IMR-90 (cell line): Measurements from ENCODE around the gene LRRC7.

Experiments used
- CEBPB ChIP-seq: IDR thresholded peaks from 2 replicates; pipeline ENCODE4 v1.6.1; 2012; ENCODE audit warnings: low read depth, low read length, improper control_type of control experiment
- MXI1 ChIP-seq: IDR thresholded peaks from 2 replicates; pipeline ENCODE4 v1.6.1; 2012; ENCODE audit warnings: low read depth, mild to moderate bottlenecking, low read length, moderate library complexity, borderline replicate concordance
- POLR2A ChIP-seq: IDR thresholded peaks from 2 replicates; pipeline ENCODE4 v1.6.1; 2012; ENCODE audit warnings: mild to moderate bottlenecking, low read depth, low read length
- RAD21 ChIP-seq: IDR thresholded peaks from 2 replicates; pipeline ENCODE4 v1.6.1; 2012; ENCODE audit warnings: low read length, improper control_type of control experiment
- RCOR1 ChIP-seq: IDR thresholded peaks from 2 replicates; pipeline ENCODE4 v1.6.1; 2012; ENCODE audit warnings: mild to moderate bottlenecking, low read length, improper control_type of control experiment; ENCODE audit not compliant: insufficient replicate concordance
- TF ChIP-seq, protein P1 (sequence below): conservative IDR thresholded peaks from 2 replicates; pipeline ENCODE4 v1.5.1; 2012; ENCODE audit warnings: mild to moderate bottlenecking, low read depth, low read length, improper control_type of control experiment
- TF ChIP-seq, protein P2 (sequence below): fragments of 150-350 bp; IDR thresholded peaks from 2 replicates; pipeline ENCODE4 v1.6.1; 2017; ENCODE audit warnings: mild to moderate bottlenecking, antibody characterized with exemption, low read length, low read depth
- TF ChIP-seq, protein P3 (sequence below): fragments of 150-350 bp; IDR thresholded peaks from 2 replicates; pipeline ENCODE4 v1.6.1; 2016; ENCODE audit warnings: low read depth, mild to moderate bottlenecking, low read length, moderate library complexity, borderline replicate concordance

DNA sequence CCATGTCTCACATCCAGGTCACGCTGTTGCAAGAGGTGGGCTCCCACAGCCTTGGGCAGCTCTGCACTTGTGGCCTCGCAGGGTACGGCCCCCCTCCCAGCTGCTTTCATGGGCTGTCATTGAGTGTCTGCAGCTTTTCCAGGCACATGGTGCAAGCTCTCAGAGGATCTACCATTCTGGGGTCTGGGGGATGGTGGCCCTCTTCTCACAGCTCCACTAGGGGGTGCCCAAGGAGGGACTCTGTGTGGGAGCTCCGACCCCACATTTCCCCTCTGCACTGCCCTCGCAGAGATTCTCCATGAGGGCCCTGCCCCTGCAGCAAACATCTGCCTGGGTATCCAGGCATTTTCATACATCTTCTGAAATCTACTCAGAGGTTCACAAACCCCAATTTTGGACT, 219.4 kb downstream of the LRRC7 start:
- TF ChIP-seq, protein P1, sequence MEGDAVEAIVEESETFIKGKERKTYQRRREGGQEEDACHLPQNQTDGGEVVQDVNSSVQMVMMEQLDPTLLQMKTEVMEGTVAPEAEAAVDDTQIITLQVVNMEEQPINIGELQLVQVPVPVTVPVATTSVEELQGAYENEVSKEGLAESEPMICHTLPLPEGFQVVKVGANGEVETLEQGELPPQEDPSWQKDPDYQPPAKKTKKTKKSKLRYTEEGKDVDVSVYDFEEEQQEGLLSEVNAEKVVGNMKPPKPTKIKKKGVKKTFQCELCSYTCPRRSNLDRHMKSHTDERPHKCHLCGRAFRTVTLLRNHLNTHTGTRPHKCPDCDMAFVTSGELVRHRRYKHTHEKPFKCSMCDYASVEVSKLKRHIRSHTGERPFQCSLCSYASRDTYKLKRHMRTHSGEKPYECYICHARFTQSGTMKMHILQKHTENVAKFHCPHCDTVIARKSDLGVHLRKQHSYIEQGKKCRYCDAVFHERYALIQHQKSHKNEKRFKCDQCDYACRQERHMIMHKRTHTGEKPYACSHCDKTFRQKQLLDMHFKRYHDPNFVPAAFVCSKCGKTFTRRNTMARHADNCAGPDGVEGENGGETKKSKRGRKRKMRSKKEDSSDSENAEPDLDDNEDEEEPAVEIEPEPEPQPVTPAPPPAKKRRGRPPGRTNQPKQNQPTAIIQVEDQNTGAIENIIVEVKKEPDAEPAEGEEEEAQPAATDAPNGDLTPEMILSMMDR, result no peak
- TF ChIP-seq POLR2A, result no peak
- TF ChIP-seq MXI1, result no peak
- TF ChIP-seq, protein P2, sequence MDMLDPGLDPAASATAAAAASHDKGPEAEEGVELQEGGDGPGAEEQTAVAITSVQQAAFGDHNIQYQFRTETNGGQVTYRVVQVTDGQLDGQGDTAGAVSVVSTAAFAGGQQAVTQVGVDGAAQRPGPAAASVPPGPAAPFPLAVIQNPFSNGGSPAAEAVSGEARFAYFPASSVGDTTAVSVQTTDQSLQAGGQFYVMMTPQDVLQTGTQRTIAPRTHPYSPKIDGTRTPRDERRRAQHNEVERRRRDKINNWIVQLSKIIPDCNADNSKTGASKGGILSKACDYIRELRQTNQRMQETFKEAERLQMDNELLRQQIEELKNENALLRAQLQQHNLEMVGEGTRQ, result no peak
- no peak for TF ChIP-seq RCOR1
- no peak for TF ChIP-seq CEBPB
- TF ChIP-seq, protein P3, sequence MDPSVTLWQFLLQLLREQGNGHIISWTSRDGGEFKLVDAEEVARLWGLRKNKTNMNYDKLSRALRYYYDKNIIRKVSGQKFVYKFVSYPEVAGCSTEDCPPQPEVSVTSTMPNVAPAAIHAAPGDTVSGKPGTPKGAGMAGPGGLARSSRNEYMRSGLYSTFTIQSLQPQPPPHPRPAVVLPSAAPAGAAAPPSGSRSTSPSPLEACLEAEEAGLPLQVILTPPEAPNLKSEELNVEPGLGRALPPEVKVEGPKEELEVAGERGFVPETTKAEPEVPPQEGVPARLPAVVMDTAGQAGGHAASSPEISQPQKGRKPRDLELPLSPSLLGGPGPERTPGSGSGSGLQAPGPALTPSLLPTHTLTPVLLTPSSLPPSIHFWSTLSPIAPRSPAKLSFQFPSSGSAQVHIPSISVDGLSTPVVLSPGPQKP, result no peak
- TF ChIP-seq RAD21, result no peak
